Osteoblast (primary cell): ENCODE results near the gene CA9. TPM values are rescaled to one million over a fixed set of nuclear protein-coding genes. Genes with fewer than 3 reads are reported as not detected.
"Not testable (repeated sequence)": the region's sequence is repeated elsewhere in the genome, so short reads cannot be mapped to it uniquely, and the experiment has no call there.

Experiments used
- DNase-seq: peaks from one replicate; pipeline ENCODE4 v3.0.0; 2011; ENCODE audit warnings: low spot score, mixed read lengths; ENCODE audit not compliant: insufficient read length; ENCODE audit errors: missing footprints
- H2AFZ ChIP-seq: 2 replicates; pipeline ENCODE4 v1.6.0; 2011; ENCODE audit warnings: mild to moderate bottlenecking, low read length
- H3K27ac ChIP-seq: 2 replicates; pipeline ENCODE4 v1.5.1; 2011; ENCODE audit warnings: mild to moderate bottlenecking, low read depth, low read length, moderate library complexity
- H3K27me3 ChIP-seq: 2 replicates; pipeline ENCODE4 v1.6.0; 2012; ENCODE audit warnings: mild to moderate bottlenecking, control low read depth, inconsistent platforms, low read length, moderate library complexity; ENCODE audit not compliant: insufficient read depth
- H3K36me3 ChIP-seq: 2 replicates; pipeline ENCODE4 v1.5.1; 2011; ENCODE audit warnings: mild to moderate bottlenecking, low read length, control low read depth, moderate library complexity; ENCODE audit not compliant: insufficient read depth
- H3K4me1 ChIP-seq: 2 replicates; pipeline ENCODE4 v1.5.1; 2011; ENCODE audit warnings: mild to moderate bottlenecking, low read length, control low read depth, moderate library complexity; ENCODE audit not compliant: insufficient read depth
- H3K4me2 ChIP-seq: 2 replicates; pipeline ENCODE4 v1.6.0; 2011; ENCODE audit warnings: mild to moderate bottlenecking, low read length; ENCODE audit not compliant: insufficient read depth
- H3K4me3 ChIP-seq: fragments of 200-600 bp; sonication (generic); 3 replicates; pipeline ENCODE4 v1.5.1; 2012; ENCODE audit warnings: mild to moderate bottlenecking, low read length, inconsistent platforms; ENCODE audit not compliant: insufficient read depth
- H3K79me2 ChIP-seq: 2 replicates; pipeline ENCODE4 v1.6.0; 2012; ENCODE audit warnings: mild to moderate bottlenecking, low read length, control low read depth, inconsistent platforms; ENCODE audit not compliant: insufficient read depth
- H3K9me3 ChIP-seq: 2 replicates; pipeline ENCODE4 v1.5.1; 2011; ENCODE audit warnings: low read depth, low read length, control low read depth
- H4K20me1 ChIP-seq: 2 replicates; pipeline ENCODE4 v1.6.0; 2012; ENCODE audit warnings: mild to moderate bottlenecking, low read length, control low read depth; ENCODE audit not compliant: insufficient read depth
- total RNA-seq: library from RNA; depleted of rRNA; stranded (reverse); fragments of >200 nt; gene quantifications from 2 replicates; pipeline ENCODE4 v1.2.3, GENCODE V29; 2012
- TF ChIP-seq, protein P1 (sequence below): IDR thresholded peaks from 2 replicates; pipeline ENCODE4 v1.5.1; 2011; ENCODE audit warnings: mild to moderate bottlenecking, low read depth, low read length, moderate library complexity; ENCODE audit errors: extremely low read depth

Gene CA9
- total RNA-seq, 1 donor = not detected

DNA sequence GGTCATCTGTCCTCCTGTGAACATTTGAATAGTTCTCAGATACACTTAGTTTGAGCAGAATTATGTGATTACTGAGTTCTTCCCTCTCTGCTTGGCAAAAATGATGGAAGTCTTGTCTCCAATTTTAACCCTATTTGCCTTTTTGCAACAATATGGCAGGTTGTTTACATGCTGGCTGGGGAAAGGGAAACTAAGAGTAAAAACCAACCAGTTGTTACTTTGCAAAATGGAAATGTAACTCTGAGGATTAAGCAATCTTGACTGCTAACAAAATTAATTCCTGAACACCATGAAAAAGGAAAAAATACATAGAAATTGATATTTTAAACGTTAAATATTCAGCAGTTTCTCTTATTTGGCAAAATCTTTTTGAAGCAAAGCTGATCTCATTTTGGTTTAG is 34.1 kb upstream of the CA9 start:
- no peaks in the 10 kb centered on the region for H4K20me1 ChIP-seq
- no peak overlapping the region for H3K4me2 ChIP-seq
- DNase-seq = no peak
- H3K4me3 ChIP-seq = no peak overlapping the region
- TF ChIP-seq, protein P1, sequence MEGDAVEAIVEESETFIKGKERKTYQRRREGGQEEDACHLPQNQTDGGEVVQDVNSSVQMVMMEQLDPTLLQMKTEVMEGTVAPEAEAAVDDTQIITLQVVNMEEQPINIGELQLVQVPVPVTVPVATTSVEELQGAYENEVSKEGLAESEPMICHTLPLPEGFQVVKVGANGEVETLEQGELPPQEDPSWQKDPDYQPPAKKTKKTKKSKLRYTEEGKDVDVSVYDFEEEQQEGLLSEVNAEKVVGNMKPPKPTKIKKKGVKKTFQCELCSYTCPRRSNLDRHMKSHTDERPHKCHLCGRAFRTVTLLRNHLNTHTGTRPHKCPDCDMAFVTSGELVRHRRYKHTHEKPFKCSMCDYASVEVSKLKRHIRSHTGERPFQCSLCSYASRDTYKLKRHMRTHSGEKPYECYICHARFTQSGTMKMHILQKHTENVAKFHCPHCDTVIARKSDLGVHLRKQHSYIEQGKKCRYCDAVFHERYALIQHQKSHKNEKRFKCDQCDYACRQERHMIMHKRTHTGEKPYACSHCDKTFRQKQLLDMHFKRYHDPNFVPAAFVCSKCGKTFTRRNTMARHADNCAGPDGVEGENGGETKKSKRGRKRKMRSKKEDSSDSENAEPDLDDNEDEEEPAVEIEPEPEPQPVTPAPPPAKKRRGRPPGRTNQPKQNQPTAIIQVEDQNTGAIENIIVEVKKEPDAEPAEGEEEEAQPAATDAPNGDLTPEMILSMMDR = no peak
- H3K36me3 ChIP-seq = no peaks in the 10 kb centered on the region
- H3K9me3 ChIP-seq = no peaks in the 10 kb centered on the region
- no peaks in the 10 kb centered on the region for H3K27me3 ChIP-seq
- H3K79me2 ChIP-seq = no peaks in the 10 kb centered on the region
- no peak overlapping the region for H3K27ac ChIP-seq
- peaks cover 18% of the 10 kb centered on the region for H3K4me1 ChIP-seq
- H2AFZ ChIP-seq = no peak overlapping the region

DNA sequence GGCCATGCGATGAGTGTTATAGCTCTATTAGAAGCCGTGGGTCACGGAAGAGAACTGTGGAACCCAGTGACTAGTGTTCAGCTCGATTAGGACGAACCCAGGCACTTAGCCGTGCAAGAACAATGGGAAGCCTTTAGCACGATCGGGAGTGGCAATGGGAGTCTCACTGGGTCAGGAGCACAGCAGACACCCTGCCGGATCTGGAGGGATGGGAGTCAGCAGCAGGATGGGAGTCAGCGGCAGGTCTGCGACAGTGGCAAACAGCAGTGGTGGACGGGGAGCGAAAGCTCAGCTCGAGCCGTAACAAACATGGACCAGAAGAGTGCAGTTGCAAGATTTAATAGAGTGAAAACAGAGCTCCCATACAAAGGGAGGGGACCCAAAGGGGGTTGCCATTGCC is 33.3 kb upstream of the CA9 start:
- not testable (repeated sequence) for H3K79me2 ChIP-seq, H3K4me3 ChIP-seq, H3K36me3 ChIP-seq, H4K20me1 ChIP-seq, H3K27ac ChIP-seq, H3K9me3 ChIP-seq, H3K27me3 ChIP-seq, DNase-seq, H3K4me2 ChIP-seq, H2AFZ ChIP-seq
- peaks cover 23% of the 10 kb centered on the region for H3K4me1 ChIP-seq

DNA sequence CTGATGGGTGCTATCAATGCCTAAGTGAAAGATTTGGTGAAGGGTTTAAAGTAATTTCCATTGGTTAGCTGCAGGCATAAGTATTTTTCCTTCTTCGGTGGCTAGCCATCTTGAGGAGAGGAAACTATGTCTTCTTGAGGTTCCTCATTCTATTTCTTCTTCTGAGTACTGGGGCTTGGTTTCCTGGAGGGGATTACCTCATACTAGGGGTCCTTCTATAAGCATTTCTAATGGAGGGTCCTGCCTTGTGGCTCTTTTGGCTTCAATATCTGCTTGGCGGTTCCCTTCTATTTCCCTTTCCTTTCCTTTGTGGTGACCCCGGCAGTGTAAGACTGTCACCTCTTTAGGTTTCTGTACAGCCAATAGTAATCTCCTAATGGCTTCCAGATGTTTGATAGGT is 32.2 kb upstream of the CA9 start:
- not testable (repeated sequence) for H3K36me3 ChIP-seq, H4K20me1 ChIP-seq, H3K79me2 ChIP-seq, H3K4me3 ChIP-seq, DNase-seq, H3K4me2 ChIP-seq, H2AFZ ChIP-seq, H3K27me3 ChIP-seq, H3K27ac ChIP-seq, H3K9me3 ChIP-seq
- peaks cover 28% of the 10 kb centered on the region for H3K4me1 ChIP-seq

DNA sequence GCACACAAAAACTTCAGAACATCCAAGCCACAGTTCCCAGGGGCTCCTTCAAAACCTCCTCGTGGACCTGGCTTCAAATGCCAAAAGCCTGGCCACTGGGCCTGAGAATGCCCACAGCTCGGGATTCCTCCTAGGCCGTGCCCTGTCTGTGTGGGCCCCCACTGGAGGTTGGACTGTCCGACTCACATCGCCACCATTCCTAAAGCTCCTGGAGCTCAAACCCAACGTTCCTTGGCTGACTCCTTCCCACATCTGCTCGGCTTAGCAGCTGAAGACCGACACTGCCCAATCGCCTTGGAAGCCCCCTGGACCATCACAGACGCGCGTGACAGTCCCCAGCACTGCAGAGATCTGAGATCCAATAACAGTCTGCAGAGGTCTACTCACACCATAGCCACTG is 30.7 kb upstream of the CA9 start:
- no peaks in the 10 kb centered on the region for H4K20me1 ChIP-seq
- no peaks in the 10 kb centered on the region for H3K27me3 ChIP-seq
- no peak overlapping the region for H3K4me2 ChIP-seq
- DNase-seq = no peak
- no peak overlapping the region for H3K27ac ChIP-seq
- H3K79me2 ChIP-seq = no peaks in the 10 kb centered on the region
- no peaks in the 10 kb centered on the region for H3K36me3 ChIP-seq
- no peak overlapping the region for H3K4me3 ChIP-seq
- no peak overlapping the region for H2AFZ ChIP-seq
- no peaks in the 10 kb centered on the region for H3K9me3 ChIP-seq
- peaks cover 32% of the 10 kb centered on the region for H3K4me1 ChIP-seq
- TF ChIP-seq, protein P1 = no peak

DNA sequence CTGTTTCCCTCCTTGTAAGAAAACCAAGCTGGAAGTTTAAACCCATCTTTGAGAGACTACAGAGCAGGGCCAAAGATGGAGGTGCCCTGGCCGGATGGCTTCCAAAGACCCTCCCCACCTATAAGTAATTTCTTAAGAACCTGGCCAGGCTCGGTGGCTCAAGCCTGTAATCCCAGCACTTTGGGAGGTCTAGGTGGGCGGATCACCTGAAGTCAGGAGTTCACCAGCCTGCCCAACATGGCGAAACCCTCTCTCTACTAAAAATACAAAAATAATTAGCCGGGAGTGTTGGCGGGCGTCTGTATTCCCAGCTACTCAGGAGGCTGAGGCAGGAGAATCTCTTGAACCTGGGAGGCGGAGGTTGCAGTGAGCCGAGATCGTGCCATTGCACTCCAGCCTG is 28.0 kb upstream of the CA9 start:
- DNase-seq, H3K9me3 ChIP-seq, H4K20me1 ChIP-seq, H3K36me3 ChIP-seq, H2AFZ ChIP-seq, H3K27me3 ChIP-seq, H3K79me2 ChIP-seq: not testable (repeated sequence)
- Histone ChIP-seq H3K27ac (peak overlapping the region; percentile 95), H3K4me1 (peaks cover 55% of the 10 kb centered on the region), H3K4me2 (peak overlapping the region; percentile 89), H3K4me3 (peak overlapping the region; percentile 76)
